Epidermal melanocyte (primary cell): ENCODE results near the gene LRRFIP1.
"Not testable (repeated sequence)": the region's sequence is repeated elsewhere in the genome, so short reads cannot be mapped to it uniquely, and the experiment has no call there.

Experiments
- DNase-seq: peaks from one replicate; pipeline ENCODE4 v3.0.0; 2011; ENCODE audit warnings: low spot score; ENCODE audit not compliant: insufficient read length

LRRFIP1 gene

DNA sequence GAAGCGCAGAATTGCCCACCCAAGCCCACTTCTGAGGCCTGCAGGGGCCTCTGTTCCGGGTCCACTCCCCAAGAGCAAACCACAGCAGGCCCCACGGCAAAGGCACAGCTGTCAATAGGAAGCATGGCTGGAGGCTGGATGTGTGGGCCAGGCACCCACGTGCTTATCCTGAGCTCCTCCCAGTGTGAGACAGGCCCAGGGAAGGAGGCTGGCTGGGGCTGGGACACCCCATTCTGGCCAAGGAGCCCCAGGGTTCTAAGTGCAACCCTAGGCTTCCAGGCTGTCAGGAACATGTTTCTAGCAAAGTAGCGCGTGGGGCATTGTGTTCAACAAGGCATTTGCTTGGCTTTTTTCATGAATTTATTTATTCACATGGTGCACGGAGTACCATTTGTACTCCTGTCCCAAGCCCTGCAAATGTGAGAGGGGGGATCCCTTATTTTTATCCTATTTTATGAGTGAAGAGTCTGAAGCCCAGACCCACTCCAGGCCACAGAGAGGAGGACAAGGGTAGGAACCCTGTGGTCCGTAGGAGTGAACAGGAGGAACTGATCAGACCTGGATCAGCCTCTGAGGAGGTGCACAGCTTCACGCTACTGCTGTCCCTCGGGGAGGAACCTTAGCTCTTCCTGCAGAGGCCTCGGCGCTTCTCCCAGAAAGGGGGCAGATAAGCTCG lies 30.7 kb upstream of the LRRFIP1 start:
- no peak for DNase-seq

GRCh38 chr2:237597196-237598145 lies 29.9 kb upstream of the LRRFIP1 start:
- no peak for DNase-seq

GRCh38 chr2:237598468-237599208 lies 28.7 kb upstream of the LRRFIP1 start:
- DNase-seq: no peak

DNA sequence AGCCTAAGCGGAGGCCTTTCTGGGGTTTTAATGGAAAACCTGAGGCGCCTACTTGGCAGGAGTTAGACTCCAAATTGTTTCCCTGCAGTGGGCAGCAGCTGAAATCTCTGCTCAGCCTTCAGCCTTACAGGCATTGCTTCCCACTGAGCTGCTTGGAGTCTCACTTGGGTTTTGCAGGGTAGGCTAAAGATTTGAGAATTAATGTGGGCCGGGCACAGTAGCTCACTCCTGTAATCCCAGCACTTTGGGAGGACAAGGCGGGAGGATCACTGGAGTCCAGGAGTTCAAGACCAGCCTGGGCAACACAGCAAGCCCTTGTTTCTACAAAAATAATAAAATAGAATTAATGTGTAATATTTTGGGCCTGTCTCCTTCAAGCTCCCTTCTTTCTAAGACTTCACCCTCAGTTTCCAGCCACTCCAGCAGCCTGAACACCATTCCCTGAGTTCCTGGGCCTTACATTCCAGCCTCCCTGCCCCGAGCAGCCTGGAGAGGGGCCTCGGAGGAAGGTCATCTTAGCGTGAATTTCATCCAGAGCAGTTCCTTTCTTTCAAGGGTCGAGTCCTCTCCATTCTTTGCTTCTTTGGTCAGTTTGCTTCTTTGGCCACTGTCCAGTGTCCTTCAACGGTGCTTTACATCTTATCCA lies 27.8 kb upstream of the LRRFIP1 start:
- DNase-seq: no peak

DNA sequence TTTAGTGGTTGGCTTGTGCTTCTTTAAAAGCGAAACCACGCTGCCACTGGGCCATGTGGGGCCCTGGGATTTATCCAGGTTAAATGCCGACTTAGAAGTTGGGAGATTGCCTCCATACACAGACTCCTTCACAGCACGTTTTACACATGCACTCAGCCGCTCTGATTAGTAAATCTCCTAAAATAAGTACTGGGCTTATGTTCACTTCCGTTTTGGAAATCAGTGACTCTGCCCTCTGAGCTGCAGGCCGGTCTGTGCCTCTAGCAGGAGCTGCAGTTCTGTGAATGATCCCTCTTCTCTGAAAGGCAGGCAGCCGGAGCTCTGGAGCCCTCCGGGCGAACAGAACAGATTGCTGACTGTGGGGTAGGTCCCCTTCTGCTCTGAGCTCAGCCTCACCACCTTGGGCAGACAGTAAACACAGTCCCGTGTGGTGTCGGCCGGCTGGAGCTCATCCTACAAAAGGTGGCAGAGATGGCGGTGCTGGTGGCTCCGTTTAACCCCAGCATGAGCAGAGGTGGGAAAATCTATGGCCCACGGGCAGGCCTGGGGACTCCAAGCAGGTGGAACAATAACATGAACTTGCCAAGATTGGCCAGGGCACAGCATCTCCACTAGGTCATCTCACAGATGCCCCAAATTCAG lies 27.1 kb upstream of the LRRFIP1 start:
- DNase-seq: peak; percentile 70

DNA sequence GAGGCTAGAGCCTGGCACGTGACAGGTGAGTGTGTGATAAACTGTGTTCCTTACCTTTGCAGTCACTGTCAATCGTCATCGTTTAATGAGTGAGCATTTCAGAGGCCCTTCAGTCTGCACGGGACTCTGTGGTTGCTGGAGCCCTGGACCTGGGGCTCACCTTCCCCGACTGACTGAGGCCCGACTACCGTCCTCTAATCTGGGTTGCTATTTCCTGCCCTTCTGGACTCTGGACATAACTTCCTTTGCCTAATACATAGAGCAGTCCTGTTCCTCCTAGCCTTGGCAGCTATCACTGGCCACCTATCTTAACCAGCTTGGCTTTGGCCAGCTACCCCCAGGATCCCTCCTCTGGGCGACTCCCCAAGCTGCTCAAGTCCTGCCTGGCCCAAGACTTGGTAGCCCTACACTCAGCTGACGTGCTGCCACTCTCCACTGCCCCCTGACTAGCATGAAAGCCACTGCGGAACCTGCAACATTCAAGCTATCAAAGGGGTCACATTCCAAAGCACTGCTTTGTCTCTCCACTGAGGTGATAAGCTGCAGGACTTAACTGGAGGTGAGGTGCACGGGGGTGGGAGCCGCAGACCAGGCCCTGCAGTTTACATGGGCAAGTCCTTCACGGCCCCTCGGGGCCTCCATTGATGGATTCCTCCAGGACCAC lies 25.8 kb upstream of the LRRFIP1 start:
- DNase-seq: no peak

- DNase-seq: no peak
Observed at GRCh38 chr2:237602409-237602808, 25.0 kb upstream of the LRRFIP1 start.

DNA sequence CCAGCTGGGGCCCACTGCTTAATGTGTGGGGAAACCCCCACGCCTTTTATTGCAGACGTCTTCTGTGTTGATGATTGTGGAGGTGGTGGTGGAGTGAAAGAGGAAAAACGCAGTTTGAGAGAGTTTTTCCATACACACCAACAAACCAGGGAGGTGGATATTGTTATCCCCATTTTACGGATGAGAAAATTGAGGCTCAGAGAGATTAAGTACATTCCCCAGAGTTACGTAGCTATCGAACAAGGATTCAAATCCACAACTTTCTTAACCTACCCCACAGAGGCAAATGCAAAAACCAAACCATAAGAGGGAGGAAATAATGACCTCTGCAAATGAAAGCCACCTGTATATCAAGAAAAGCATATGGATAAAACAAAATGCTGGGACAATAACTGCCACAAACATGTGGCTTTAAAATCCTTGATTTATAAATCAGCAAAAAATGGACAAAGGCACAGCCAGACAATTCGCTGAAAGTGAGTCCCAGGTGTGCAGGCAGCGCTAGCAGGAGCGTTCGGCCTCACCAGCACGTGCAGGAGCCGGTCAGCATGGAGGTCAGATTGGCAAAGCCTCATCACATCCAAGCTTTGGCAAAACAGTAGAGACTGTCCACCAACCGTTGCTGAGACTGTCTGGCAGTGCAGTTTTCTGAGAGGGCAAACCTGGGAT lies 24.2 kb upstream of the LRRFIP1 start:
- no peak for DNase-seq

GRCh38 chr2:237603718-237604362 lies 23.5 kb upstream of the LRRFIP1 start:
- peak; percentile 81 for DNase-seq

DNA sequence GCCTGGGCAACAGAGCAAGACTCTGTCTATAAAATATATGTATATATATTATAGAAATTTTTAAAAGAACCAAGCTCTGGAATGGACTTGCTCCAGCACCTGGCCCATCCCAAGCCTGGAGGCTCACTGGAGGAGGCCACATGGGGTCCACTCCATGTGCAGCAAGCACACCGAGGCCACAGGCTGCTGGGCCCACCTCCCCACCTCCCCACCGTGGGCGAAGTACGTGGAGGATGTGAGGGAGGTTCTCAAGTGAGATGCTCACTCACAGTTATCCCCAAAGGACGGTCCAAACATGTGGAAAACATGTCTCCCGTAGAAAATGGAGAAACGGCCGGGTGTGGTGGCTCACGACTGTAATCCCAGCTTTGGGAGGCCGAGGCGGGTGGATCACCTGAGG lies 23.0 kb upstream of the LRRFIP1 start:
- no peak for DNase-seq

DNA sequence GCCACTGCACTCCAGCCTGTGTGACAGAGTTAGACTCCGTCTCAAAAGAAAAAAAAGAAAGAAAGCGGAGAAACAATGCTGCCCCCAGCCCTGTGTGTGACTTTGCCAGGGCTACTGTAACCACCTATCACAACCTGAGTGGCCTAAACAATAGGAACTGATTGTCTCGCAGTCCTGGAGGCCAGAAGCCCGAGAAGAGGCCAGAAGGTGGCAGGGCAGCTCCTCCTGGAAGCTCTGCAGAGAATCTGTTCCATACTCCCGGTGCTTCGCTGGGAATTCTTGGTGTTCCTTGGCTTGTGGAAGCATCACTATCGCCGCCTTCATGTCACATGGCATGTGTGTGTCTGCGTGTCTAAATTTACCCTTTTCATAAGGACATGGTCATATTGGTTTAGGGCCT lies 22.4 kb upstream of the LRRFIP1 start:
- no peak for DNase-seq

GRCh38 chr2:237606522-237606921 lies 20.9 kb upstream of the LRRFIP1 start:
- not testable (repeated sequence) for DNase-seq

DNA sequence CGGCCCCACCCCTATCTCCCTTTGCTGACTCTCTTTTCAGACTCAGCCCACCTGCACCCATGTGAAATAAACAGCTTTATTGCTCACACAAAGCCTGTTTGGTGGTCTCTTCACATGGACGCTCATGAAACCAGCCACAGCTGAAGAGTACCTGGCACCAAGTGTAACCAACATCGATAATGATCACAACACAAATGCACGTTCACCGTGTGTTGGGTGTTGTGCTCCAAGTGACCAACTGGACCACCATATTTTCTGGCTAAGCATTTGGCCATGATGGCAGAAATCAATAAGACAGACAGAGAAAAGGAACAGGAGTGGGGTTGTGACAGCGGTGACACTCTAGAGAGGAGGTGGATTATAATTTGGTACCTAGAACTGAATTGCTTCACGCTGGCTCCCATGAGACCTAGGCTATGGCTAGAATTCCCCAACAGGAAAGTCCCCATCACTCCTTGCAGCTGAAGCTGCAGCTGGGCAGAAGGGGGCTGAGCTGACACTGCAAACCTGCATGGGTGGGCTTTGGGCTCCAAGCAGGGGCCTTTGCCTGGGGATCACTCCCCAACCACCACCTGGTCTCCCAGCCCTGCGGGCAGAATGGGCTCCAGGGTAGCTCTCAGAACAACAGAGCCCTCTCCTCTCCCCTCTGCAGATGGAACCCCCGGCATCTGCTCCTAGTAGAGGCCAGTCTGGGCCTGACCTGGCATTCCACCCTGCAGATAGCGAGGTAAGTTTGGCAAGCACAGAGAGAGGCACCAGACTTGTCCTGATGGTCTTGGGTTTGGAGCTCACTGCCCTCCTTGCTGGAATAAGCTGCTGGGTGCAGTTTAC lies 14.6 kb upstream of the LRRFIP1 start:
- no peak for DNase-seq

DNA sequence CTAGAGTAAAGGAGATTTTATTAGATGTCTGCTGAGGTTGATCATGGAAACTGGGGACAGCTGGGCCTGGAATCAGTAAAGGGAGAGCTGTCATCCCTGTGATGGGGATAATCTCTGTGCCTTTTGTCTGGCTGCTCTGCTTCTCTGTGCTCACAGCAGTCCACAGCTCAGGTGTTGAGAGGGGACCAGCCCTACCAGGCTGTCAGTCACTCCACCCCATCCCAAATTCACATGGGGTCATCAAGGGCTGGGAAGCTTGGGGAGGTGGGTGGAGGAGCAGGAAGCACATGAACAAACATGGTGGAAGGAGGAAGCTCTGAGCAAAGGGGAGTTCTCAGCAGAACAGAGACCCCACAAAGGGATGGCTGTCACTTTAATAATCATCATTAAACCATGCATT lies 13.7 kb upstream of the LRRFIP1 start:
- DNase-seq: no peak

- no peak for DNase-seq
Observed at GRCh38 chr2:237614151-237614720, 13.2 kb upstream of the LRRFIP1 start.

GRCh38 chr2:237615631-237616249 lies 11.6 kb upstream of the LRRFIP1 start:
- no peak for DNase-seq

DNA sequence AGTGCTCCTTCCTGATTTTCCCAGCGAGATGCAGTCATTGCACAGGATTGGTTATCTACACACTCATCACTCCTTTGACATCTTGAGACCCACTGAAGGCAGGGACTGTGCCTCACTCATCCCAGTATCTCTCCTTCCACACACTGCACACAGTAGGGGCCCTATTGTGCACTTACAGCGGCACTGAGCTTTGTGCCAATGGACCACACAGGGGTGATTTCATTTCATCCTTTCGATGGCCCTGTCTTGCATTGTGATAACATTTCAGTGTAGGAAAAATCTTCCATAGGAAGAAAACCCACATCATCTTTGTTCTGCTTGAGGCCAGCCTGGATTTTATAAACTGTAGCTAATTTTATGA lies 11.0 kb upstream of the LRRFIP1 start:
- no peak for DNase-seq
